Choroid plexus epithelial cell (primary cell): ENCODE data around the gene ITPR1.

Source experiments
- DNase-seq: peaks from one replicate; pipeline ENCODE4 v3.0.0-alpha.2; 2010; ENCODE audit warnings: low read depth
- H3K4me3 ChIP-seq: 2 replicates; pipeline ENCODE4 v1.5.1; 2011; ENCODE audit warnings: low read depth, mild to moderate bottlenecking, control low read depth, low read length, moderate library complexity
- TF ChIP-seq, protein P1 (sequence below): conservative IDR thresholded peaks from 2 replicates; pipeline ENCODE4 v1.5.1; 2011; ENCODE audit warnings: low read depth, mild to moderate bottlenecking, control low read depth, inconsistent platforms, low read length, moderate library complexity

Gene ITPR1

DNA sequence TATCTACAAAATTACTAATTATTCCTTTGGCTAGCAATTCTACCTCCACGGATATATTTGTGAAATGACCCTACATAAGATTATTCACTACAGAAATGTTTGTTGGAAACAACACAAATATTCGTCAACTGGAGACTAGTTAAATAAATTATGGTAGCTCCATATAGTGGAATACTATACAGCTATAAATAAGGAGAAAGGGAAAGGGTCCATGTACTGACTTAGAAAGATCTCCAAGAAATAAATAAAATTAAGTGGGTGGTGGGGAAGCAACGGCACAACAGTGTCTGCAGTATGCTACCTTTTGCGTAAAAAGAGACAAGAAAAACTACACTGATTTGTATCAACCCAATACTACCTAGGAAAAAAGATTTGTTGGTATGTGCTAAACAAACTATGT lies 389.4 kb downstream of the ITPR1 start:
- no peak for DNase-seq
- TF ChIP-seq, protein P1, sequence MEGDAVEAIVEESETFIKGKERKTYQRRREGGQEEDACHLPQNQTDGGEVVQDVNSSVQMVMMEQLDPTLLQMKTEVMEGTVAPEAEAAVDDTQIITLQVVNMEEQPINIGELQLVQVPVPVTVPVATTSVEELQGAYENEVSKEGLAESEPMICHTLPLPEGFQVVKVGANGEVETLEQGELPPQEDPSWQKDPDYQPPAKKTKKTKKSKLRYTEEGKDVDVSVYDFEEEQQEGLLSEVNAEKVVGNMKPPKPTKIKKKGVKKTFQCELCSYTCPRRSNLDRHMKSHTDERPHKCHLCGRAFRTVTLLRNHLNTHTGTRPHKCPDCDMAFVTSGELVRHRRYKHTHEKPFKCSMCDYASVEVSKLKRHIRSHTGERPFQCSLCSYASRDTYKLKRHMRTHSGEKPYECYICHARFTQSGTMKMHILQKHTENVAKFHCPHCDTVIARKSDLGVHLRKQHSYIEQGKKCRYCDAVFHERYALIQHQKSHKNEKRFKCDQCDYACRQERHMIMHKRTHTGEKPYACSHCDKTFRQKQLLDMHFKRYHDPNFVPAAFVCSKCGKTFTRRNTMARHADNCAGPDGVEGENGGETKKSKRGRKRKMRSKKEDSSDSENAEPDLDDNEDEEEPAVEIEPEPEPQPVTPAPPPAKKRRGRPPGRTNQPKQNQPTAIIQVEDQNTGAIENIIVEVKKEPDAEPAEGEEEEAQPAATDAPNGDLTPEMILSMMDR = no peak
- no peak overlapping the region for H3K4me3 ChIP-seq

DNA sequence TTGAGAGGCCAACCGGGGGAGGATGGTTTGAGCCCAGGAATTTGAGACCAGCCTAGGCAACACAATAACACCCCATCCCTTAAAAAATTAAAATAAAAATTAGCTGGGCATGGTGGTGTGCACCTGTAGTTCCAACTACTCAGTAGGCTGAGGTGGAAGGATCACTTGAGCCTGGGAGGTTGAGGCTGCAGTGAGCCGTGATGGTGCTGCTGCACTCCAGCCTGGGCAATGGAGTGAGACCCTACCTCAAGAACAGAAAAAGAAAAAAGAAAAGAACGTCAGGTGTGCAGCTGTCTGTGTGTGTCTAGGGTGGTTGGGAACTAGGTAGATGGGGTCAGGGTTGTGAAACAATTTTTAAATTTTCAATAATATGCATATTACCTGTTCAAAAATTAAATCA lies 389.9 kb downstream of the ITPR1 start:
- no peak for DNase-seq
- no peak overlapping the region for H3K4me3 ChIP-seq
- TF ChIP-seq, protein P1 = no peak

DNA sequence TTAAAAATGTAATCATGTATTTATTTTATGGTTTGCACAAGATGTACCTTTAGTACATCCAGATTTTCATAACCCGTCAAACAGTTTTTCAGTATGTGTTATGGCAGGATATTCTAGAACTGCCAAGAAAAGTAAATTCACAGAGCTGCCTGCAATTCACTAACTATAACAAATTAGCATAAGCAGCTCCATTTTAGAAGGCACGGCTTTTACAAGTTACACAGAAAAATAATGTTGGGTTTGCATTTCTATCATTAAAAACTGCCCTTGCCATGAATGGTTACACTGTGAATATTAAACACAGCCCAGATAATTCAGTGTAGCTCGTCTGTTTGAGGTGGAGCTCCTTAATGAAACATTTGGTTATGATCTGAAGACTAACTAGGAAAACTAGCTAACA lies 391.7 kb downstream of the ITPR1 start:
- DNase-seq = no peak
- TF ChIP-seq, protein P1 = no peak
- no peak overlapping the region for H3K4me3 ChIP-seq

DNA sequence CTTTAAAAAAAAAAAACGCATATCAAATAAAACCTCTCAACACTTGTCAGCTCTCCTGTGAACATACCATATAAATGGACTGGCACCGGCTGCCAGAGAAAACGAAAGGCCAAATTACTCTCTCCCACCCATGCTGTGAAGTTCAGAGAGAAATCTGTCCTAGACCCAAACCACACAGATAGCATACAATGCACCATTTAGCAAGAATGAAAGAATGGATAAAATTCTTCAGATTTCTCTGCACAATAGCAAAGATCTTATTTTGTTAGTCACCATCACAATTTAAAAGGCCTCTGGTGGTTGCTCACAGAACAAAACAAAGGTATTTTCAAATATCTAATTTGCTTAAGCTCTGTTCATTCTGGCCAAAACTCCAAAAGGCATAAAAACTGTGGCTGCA lies 392.2 kb downstream of the ITPR1 start:
- TF ChIP-seq, protein P1 = peak; percentile 34
- H3K4me3 ChIP-seq = no peak overlapping the region
- DNase-seq = peak; percentile 77

DNA sequence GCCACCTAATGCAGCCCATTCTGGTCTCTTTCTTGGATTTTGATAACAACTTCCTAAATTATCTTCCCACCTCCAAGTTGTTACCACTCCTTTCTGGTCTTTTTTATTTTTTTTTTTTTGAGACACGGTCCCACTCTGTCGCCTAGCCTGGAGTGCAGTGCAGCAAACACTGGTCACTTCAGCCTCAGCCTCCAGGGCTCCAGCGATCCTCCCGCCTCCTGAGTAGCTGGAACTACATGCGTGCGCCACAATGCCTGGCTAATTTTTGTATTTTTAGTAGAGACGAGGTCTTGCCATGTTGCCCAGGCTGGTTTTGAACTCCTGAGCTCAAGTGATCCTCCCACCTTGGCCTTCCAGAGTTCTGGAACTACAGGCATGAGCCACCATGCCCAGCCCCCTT lies 393.3 kb downstream of the ITPR1 start:
- TF ChIP-seq, protein P1 = no peak
- H3K4me3 ChIP-seq = no peak overlapping the region
- no peak for DNase-seq

DNA sequence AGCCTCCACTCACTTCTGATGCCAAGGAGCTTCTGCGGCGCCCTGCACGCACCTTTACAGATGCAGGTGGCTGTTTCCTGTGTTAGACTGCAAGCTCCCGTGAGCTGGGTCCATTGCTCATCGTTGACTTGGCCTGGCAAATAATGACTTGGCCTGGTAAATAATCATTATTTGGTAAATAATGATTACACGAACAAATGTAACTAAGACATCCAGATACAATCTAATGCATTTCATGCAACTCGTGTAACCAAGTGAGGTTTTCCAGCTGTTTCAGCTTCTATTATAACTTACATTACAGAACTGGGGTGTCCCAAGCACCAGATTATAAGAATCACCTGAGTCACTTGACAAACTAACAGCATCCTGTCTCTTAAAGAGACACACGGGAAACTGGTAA lies 394.0 kb downstream of the ITPR1 start:
- TF ChIP-seq, protein P1 = no peak
- no peak for DNase-seq
- no peak overlapping the region for H3K4me3 ChIP-seq

DNA sequence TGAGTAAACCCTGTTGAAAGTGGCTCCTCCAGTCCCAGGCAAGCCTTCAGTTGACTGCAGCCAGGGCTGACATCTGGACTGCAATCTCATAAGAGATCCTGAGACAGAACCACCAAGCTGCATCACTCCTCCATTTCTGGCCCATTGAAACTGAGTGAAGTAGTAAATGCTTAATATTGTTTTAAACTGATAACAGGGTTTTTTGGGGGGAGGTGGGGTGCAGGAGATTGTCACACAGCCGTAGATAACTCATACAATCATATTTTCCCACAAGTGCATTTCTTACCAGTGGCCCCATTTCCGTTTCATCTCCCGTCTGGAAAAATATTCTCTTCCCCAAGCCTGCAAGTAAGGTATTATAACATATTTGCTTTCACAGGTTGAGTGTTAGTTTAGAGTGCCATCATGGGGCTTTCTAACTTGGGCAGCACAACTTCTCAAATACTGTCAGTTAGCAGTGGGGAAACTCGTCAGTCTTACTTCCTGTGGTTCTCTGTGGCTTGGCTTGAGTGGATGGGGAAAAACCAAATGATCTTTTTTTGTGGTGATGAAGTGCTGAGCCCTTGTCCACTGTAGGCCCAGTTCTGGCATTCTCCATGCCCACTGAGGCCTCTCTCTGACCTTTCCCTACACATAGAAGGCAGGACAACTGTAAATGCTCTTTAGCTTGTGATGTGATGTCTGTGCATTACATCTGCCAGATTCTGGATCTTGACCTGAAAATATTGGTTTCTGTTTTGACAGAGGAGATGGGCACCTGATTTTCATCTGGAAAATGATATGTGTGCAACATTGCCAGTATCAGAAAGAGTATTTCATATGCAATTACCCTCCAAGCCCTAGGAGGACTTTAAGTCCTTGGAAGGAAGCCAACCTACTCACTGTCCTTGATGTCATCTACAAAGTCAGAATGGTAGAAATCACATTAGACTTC lies 396.0 kb downstream of the ITPR1 start:
- peak; percentile 18 for DNase-seq
- TF ChIP-seq, protein P1 = no peak
- H3K4me3 ChIP-seq = no peak overlapping the region
